ENCODE measurements around the gene FRRS1L.

DNA sequence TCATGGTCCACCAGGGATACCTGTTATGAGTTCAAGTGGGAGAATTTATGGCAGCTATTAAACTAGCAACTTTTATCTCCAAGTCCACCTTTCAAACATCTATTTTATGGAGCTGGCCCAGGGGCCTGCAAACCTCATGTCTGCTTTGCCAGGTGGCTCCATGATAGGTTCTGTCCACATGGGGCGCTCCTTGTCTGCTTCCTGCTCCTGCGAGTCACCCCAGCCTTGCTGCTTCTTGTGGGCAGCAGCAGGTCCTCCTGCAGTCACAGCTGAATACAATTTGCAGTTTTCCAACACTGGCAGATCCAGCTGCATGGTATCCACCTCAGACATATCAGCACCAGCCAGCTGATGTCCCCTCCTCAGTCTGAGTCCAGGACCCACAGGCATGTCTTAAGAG is 39.6 kb upstream of the FRRS1L start:
- TF ChIP-seq, protein P1, sequence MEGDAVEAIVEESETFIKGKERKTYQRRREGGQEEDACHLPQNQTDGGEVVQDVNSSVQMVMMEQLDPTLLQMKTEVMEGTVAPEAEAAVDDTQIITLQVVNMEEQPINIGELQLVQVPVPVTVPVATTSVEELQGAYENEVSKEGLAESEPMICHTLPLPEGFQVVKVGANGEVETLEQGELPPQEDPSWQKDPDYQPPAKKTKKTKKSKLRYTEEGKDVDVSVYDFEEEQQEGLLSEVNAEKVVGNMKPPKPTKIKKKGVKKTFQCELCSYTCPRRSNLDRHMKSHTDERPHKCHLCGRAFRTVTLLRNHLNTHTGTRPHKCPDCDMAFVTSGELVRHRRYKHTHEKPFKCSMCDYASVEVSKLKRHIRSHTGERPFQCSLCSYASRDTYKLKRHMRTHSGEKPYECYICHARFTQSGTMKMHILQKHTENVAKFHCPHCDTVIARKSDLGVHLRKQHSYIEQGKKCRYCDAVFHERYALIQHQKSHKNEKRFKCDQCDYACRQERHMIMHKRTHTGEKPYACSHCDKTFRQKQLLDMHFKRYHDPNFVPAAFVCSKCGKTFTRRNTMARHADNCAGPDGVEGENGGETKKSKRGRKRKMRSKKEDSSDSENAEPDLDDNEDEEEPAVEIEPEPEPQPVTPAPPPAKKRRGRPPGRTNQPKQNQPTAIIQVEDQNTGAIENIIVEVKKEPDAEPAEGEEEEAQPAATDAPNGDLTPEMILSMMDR (IDR thresholded peaks at IDR 0.05; ENCODE audit: low read length): no peak
- no peak for TF ChIP-seq EZH2phosphoT487 (IDR thresholded peaks at IDR 0.05; ENCODE audit: low read length)
- no peak for TF ChIP-seq EZH2 (optimal IDR thresholded peaks at IDR 0.05; ENCODE audit: low read depth, low read length)

Measured in MM.1S (cell line).